ENCODE results near the gene SH3BGRL2. TPM values are rescaled to one million over a fixed set of nuclear protein-coding genes. Genes with fewer than 3 reads are reported as not detected.

SH3BGRL2 gene
- total and polyA plus RNA-seq, 4 donors = 23.8 to 71.3 (median 34.3) TPM

GRCh38 chr6:79605061-79605460 lies 26.1 kb upstream of the SH3BGRL2 start:
- H3K36me3 ChIP-seq (ENCODE audit: control insufficient read depth in 4 of 4, insufficient read depth in 3 of 4, low read depth in 1 of 4, low read length in 3 of 4) = no peaks in the 10 kb centered on the region
- no peak overlapping the region for H3K9ac ChIP-seq (ENCODE audit: low read depth in 1 of 2, low read length in 2 of 2)
- peaks cover 0 to 9% (median 1%) of the 10 kb centered on the region in 4 donors for H3K4me1 ChIP-seq (ENCODE audit: control insufficient read depth in 4 of 4, insufficient read depth in 4 of 4, low read length in 3 of 4)
- H3K9me3 ChIP-seq (ENCODE audit: control insufficient read depth in 4 of 4, low read length in 3 of 4) = no peaks in the 10 kb centered on the region
- no peaks in the 10 kb centered on the region for H3K27me3 ChIP-seq (ENCODE audit: control insufficient read depth in 4 of 4, insufficient read depth in 4 of 4, low read length in 3 of 4)
- no peak overlapping the region for H3K4me3 ChIP-seq (ENCODE audit: low read depth in 1 of 3, low read length in 3 of 3)
- no peak for DNase-seq (ENCODE audit: low spot score)
- 92% methylated on average over 3 of the region's 3 CpGs for WGBS
- TF ChIP-seq, protein P1, sequence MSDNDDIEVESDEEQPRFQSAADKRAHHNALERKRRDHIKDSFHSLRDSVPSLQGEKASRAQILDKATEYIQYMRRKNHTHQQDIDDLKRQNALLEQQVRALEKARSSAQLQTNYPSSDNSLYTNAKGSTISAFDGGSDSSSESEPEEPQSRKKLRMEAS (IDR thresholded peaks at IDR 0.05) = no peak
- no peak for TF ChIP-seq EGR1 (IDR thresholded peaks at IDR 0.05; ENCODE audit: low read depth in 2 of 2)
- no peak overlapping the region for H3K27ac ChIP-seq (ENCODE audit: low read depth in 1 of 2, low read length in 2 of 2)

GRCh38 chr6:79605968-79606764 lies 25.0 kb upstream of the SH3BGRL2 start:
- H3K9ac ChIP-seq (ENCODE audit: low read depth in 1 of 2, low read length in 2 of 2) = no peak overlapping the region
- H3K4me3 ChIP-seq (ENCODE audit: low read depth in 1 of 3, low read length in 3 of 3) = no peak overlapping the region
- TF ChIP-seq TAF1 (conservative IDR thresholded peaks at IDR 0.05) (no peak), FOXA2 (IDR thresholded peaks at IDR 0.05) (no peak), EGR1 (IDR thresholded peaks at IDR 0.05; ENCODE audit: low read depth in 2 of 2) (no peak), RXRA (IDR thresholded peaks at IDR 0.05) (no peak), RAD21 (IDR thresholded peaks at IDR 0.05) (no peak), ZBTB33 (IDR thresholded peaks at IDR 0.05) (no peak), ATF3 (IDR thresholded peaks at IDR 0.05) (no peak), NR2F2 (IDR thresholded peaks at IDR 0.05) (no peak), CTCF (IDR thresholded peaks at IDR 0.05; ENCODE audit: low read depth, low read length, missing input control) (no peak), GABPA (IDR thresholded peaks at IDR 0.05 in 1 of 2, conservative IDR thresholded peaks at IDR 0.05 in 1 of 2) (no peak), YY1 (IDR thresholded peaks at IDR 0.05) (no peak), SP1 (IDR thresholded peaks at IDR 0.05) (no peak), FOXA1 (IDR thresholded peaks at IDR 0.05) (no peak)
- TF ChIP-seq, protein P2, sequence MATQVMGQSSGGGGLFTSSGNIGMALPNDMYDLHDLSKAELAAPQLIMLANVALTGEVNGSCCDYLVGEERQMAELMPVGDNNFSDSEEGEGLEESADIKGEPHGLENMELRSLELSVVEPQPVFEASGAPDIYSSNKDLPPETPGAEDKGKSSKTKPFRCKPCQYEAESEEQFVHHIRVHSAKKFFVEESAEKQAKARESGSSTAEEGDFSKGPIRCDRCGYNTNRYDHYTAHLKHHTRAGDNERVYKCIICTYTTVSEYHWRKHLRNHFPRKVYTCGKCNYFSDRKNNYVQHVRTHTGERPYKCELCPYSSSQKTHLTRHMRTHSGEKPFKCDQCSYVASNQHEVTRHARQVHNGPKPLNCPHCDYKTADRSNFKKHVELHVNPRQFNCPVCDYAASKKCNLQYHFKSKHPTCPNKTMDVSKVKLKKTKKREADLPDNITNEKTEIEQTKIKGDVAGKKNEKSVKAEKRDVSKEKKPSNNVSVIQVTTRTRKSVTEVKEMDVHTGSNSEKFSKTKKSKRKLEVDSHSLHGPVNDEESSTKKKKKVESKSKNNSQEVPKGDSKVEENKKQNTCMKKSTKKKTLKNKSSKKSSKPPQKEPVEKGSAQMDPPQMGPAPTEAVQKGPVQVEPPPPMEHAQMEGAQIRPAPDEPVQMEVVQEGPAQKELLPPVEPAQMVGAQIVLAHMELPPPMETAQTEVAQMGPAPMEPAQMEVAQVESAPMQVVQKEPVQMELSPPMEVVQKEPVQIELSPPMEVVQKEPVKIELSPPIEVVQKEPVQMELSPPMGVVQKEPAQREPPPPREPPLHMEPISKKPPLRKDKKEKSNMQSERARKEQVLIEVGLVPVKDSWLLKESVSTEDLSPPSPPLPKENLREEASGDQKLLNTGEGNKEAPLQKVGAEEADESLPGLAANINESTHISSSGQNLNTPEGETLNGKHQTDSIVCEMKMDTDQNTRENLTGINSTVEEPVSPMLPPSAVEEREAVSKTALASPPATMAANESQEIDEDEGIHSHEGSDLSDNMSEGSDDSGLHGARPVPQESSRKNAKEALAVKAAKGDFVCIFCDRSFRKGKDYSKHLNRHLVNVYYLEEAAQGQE (IDR thresholded peaks at IDR 0.05) = no peak
- TF ChIP-seq, protein P1 (IDR thresholded peaks at IDR 0.05) = no peak
- H3K36me3 ChIP-seq (ENCODE audit: control insufficient read depth in 4 of 4, insufficient read depth in 3 of 4, low read depth in 1 of 4, low read length in 3 of 4) = no peaks in the 10 kb centered on the region
- no peaks in the 10 kb centered on the region for H3K9me3 ChIP-seq (ENCODE audit: control insufficient read depth in 4 of 4, low read length in 3 of 4)
- WGBS = 54% methylated on average over 4 of the region's 4 CpGs
- H3K4me1 ChIP-seq (ENCODE audit: control insufficient read depth in 4 of 4, insufficient read depth in 4 of 4, low read length in 3 of 4) = peaks cover 0 to 9% (median 1%) of the 10 kb centered on the region in 4 donors
- DNase-seq (ENCODE audit: low spot score) = no peak
- no peaks in the 10 kb centered on the region for H3K27me3 ChIP-seq (ENCODE audit: control insufficient read depth in 4 of 4, insufficient read depth in 4 of 4, low read length in 3 of 4)
- H3K27ac ChIP-seq (ENCODE audit: low read depth in 1 of 2, low read length in 2 of 2) = no peak overlapping the region

All from liver (tissue), 9 donors.